Body of pancreas (tissue), 4 donors: ENCODE measurements around the gene BACE1.

ENCODE experiments used
- POLR2A ChIP-seq, 3 donors: fragments of 450-650 bp; IDR thresholded peaks; one replicate each; pipeline ENCODE4 v1.6.1; 2016; ENCODE audit warnings: antibody characterized with exemption in 3 of 3, mild to moderate bottlenecking in 2 of 3
- TF ChIP-seq, protein P1 (sequence below), 7 experiments: fragments of 450-650 bp in 4 of 7; fragments of 200-600 bp in 3 of 7; sonication (generic) in 3 of 7; IDR thresholded peaks; one replicate each; pipeline ENCODE4 v1.5.1; 2016 to 2019; ENCODE audit warnings: antibody characterized with exemption in 7 of 7

GRCh38 chr11:117316197-117316961 is at the start of gene BACE1:
- peak; percentile 26 to 69 (median 67) for TF ChIP-seq POLR2A (IDR thresholded peaks at IDR 0.05)
- TF ChIP-seq, protein P1, sequence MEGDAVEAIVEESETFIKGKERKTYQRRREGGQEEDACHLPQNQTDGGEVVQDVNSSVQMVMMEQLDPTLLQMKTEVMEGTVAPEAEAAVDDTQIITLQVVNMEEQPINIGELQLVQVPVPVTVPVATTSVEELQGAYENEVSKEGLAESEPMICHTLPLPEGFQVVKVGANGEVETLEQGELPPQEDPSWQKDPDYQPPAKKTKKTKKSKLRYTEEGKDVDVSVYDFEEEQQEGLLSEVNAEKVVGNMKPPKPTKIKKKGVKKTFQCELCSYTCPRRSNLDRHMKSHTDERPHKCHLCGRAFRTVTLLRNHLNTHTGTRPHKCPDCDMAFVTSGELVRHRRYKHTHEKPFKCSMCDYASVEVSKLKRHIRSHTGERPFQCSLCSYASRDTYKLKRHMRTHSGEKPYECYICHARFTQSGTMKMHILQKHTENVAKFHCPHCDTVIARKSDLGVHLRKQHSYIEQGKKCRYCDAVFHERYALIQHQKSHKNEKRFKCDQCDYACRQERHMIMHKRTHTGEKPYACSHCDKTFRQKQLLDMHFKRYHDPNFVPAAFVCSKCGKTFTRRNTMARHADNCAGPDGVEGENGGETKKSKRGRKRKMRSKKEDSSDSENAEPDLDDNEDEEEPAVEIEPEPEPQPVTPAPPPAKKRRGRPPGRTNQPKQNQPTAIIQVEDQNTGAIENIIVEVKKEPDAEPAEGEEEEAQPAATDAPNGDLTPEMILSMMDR (IDR thresholded peaks at IDR 0.05): peak; percentile 12 to 67 (median 53)
